GM08714 (cell line): ENCODE measurements around the gene DNAH17.

ENCODE experiments used
- H3K4me3 ChIP-seq: fragments of 200-500 bp; sonication (Bioruptor generic); 2 replicates; pipeline ENCODE4 v1.5.1; 2014; ENCODE audit warnings: mild to moderate bottlenecking, low read length, inconsistent platforms
- ZNF274 ChIP-seq: IDR thresholded peaks from 2 replicates; pipeline ENCODE4 v1.6.1; 2012; ENCODE audit warnings: mild to moderate bottlenecking, low read depth, low read length

The DNAH17 gene

DNA sequence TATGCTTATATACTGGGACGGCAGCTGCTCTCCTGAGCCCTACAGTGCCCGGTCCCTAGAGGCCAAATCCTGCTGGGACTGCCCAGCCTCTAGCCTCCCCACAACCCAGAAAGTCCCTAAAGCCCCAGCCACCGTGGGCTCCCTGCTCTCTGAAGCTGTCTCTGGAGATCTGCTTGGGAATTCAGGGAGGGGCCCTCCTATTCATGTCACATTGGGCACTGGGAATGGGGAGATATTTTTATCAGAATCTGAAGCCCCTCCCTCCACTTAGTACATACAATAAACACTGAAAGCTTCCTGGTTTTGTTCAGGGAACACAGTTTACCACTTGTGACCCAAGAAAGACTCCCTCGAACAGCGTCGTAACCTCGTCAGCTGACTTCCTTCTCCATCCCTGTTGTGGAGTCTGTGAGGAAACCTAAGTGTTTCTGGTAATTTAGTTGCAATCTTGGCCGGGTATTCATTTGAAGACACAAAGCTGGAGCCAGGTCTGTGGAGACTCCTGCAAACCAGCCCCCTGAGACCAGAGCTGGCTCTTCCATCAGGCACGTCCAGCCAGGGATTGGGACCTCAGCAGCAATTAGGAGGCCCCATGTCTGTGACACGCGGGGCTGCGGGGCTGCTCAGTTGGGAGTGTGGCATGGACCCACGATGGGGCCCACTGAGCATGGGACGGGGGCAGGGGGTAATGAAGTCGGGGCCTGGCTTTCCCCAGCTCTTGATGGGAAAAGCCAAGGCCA is 160.2 kb downstream of the DNAH17 start:
- no peak for TF ChIP-seq ZNF274
- H3K4me3 ChIP-seq = no peak overlapping the region

DNA sequence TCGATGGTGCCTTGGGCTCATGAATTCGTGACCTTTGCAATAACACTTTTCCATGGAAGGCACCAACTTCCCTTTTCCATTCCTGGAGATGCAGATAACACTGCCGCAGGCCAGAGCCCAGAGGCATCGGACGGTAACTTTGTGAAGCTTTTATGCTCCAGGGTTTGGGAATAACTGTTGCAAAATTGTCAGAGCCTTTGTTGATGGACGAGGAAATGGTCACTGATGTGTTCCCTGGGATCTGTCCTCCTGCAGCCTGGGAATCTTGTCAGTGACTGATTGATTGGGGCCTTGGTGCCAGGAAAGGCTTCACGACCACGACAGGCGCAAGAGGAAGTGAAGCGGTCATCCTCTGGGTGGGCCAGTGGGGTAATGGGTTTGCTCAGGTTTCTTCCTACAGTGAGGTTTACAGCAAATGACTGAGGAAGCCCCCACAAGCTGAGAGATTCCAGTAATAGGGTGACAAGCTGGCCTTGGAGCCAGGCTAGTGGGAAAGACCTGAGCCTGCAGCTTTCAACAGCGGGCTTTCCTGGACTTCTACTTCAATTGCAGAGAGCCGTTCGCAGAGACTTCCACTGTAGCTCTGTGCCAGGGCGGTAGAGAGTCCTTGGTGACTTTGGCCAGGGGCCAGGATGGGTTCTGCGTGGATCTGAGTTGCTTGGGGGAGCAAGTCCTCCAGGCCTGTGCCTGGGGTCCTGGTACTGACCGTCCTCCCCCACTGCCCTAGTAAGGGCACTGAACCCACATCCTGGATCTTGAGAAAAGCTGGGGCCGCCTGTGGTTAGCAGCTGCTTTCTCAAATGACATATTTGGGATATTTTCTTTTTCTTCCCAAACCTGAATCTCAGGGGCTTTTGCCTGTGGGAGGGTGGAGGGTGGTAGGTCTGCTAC is 161.1 kb downstream of the DNAH17 start:
- H3K4me3 ChIP-seq = no peak overlapping the region
- no peak for TF ChIP-seq ZNF274

DNA sequence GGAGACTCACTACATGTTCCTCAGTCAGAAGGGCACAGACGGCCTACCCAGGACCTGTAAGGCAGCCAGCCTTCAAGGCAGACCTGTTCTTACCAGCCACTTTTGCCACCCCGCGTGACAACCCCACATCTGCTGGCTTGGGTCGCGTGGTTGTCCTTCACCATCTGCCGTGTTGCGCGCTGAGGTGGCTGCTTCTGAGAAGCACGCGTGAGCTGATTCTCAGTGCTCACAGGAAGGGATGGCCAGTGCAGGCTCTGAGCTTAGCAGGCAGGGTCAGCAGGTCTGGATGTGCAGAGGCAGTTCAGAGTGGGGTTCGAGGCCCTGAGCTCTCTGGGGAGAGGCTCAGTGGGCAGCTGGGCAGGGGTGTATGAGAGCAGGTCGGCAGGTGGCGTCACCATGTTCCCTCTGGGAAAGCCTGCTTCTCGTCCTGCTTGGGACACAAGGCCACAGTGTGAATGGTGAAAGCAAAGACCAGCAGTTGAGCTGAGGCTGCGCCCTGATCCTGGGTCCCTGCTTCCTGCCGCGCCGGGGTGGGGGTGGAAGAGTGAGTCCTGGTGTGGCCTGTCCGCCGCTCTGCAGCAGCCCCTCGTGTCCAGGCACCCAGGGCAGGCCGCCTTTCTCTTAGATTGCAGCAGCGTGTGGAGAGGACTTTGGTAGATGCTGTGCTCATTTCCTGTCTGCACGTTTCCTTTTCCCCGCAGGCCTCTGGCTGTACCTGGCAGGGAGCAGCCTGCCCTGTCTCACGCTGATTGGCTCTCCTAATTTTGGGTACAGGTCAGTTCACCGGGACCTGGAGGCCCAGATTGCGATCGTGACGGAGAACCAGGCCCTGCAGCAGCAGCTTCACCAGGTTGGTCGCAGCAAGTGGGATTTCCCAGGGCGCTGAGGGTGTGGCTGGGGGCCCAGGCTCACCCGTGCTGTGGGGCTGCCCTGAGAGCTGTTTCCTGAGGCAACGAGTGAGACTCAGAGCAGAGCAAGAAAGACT is 162.7 kb downstream of the DNAH17 start:
- TF ChIP-seq ZNF274 = no peak
- no peak overlapping the region for H3K4me3 ChIP-seq

DNA sequence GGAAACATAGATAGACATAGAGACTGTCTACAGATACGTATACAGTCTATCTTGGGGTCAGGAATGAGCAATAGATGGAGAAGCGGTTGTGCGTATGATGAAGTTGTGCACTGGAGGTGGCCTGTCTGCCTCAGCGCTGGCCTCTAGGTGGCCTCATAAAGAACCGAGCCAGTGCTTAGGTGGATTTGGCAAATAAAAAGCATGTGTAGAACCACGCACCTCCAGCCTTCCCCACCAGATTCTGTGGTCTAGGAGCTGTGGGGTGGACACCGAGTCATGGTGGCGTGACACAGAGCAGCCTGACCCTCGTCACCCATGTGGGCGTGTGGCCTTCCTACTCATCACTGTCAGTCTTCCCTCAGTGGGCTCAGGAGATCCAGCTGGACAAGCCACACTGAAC is 164.8 kb downstream of the DNAH17 start:
- H3K4me3 ChIP-seq = no peak overlapping the region
- no peak for TF ChIP-seq ZNF274

DNA sequence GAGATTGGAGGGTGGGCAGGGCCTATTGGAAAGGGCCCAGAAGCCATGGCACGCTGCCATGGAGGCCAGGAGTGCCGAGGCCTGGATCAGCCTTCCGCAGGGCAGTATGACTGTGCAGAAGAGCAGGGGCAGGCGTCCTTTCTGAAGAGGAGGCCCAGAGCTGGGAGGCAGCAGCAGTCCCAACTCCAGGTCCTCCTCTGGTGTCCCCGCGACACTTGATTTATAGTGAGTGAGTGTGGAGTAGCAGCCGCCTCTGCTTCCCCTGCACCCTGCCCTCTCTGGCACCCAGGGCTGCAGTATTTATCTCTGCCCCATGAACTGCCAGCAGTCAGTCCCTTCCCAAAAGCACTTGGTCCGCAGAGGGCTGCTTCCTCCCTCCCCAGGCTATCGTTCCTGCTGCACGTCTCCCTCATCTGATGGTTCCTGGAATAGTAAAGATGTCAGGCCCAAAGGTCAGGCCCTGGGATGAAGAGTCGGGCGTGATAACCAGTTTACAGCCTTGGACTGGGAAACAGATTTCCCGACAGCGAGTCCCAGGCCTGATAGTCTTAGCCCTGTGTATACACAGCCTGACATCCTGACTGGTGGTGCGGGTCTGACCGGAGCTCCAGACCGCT is 165.8 kb downstream of the DNAH17 start:
- TF ChIP-seq ZNF274 = no peak
- H3K4me3 ChIP-seq = no peak overlapping the region

DNA sequence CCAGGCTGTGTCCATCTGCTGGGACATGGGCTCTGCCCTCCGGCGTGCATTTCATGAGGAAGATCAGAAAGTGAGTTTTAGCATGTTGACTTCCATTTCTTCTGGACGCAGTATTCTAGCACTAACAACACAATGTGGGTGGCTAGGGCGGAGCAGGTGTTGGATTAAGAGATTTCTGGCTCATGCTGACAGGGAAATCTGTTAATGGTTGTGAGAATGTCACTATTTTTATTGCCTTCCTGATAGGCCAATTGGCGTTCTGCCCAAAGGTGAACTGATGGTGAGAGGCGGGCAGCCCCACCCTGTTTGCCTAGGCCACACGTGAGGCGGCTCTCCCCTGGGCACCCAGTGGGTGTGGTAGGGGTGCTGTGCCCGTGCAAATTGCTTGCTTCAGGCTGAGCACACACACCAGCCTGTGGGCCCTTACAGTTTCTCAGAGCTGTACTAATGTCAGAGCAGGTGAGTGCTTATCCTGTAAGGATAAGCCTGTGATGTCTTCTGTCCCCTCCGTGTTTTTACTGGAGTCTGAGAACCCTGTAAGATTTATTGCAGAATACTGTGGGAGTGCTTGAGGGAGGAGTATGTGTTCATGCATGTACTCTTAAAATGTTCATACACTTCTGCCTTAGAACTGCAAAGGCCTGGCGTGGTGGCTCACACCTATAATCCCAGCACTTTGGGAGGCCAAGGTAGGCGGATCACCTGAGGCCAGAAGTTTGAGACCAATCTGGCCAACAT is 167.8 kb downstream of the DNAH17 start:
- H3K4me3 ChIP-seq = no peak overlapping the region
- no peak for TF ChIP-seq ZNF274

DNA sequence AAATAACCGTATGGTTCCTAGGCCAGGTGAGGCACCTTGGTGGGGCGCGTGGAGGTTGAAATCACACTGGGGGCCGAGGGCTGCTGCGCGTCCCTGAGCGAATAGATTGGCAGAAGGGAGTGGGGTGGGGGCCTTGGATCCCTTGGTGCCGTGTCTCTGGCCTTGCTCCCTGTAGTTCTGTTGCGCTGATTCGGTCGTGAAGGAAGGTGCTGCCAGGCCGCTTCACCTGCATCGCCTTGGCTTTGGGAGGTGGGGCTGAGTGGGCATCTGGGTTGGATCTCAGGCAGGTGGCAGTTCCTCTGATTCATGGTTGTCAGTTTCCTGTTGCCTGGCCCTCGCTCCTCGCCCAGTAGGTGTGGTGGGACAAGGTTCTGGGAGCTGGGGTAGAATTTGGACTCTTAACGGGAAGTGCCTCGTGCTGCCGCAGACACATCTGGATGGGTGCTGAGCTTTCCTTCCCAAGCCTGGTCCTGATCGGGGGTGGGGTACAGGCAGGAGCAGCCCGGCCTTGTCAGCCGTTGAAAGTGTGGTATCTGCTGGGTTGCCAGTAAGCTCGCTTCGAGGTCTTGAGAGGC is 168.6 kb downstream of the DNAH17 start:
- no peak for TF ChIP-seq ZNF274
- H3K4me3 ChIP-seq = no peak overlapping the region

DNA sequence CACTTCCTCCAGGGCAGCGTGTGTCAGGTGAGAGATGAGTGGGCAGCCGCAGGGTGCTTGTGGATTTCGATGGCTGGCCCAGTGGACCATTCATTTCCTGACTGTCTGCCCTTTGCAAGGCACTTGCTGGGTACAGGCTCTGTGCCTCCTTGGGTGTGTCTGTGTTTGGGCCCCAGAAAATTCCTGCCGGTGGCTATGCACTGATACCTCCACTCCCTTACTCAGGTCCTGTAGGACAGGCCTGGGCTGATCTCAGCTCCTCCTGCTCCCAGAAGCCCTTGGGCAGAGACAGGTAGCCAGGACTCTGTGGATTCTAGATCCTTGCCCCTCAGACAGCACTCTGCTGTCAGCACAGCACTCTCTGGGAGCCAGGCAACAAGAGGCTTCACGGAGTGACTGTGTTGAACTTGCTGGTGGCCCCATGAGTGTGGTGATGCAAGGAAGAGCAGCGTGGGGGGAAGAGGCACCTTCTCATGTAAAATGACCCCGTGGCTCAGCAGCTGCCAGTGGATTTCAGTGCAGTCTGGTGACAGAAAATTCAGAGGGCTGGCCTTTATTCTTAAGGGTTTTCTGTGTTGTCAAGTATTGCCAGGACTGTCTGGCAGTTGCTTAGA is 169.7 kb downstream of the DNAH17 start:
- TF ChIP-seq ZNF274 = no peak
- no peak overlapping the region for H3K4me3 ChIP-seq

DNA sequence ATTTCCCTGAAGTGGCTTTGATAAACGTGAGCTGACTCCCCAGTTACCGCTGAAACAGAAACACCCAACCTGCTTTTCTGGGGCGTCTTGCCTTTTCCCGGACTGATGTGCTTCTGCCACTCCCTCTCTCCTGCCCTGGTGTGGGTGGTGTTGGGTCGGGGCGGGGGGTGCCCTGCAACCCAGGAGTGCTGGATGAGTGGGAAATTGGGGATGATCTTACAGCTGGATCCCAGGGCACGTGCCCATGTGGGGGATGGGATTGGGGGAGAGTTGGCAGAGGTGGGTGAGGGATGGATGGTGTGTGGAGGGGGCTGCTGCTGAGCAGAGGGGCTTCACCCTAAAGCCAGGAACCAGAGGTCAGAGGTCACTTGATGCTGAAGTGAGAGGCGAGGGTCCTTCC is 170.3 kb downstream of the DNAH17 start:
- H3K4me3 ChIP-seq = no peak overlapping the region
- TF ChIP-seq ZNF274 = no peak

DNA sequence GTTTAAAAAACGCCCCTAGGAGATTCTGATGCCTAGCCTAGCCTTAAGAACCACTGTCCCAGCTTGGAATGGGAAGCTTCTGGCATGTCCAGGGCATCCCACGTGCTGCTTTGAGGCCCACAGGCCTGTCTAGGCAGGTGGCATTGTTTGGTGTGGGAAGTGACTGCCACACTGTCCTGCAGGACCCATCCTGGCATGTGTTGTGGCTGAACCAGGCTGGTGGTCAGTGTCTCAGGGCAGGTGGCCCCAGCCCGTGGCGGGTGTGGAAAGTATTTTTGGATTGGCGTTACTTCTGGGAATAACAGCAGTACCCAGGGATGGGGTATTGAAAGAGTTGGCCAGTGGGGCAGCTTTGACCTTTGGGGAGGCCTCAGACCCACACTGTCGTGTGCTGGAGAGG is 170.8 kb downstream of the DNAH17 start:
- TF ChIP-seq ZNF274 = no peak

DNA sequence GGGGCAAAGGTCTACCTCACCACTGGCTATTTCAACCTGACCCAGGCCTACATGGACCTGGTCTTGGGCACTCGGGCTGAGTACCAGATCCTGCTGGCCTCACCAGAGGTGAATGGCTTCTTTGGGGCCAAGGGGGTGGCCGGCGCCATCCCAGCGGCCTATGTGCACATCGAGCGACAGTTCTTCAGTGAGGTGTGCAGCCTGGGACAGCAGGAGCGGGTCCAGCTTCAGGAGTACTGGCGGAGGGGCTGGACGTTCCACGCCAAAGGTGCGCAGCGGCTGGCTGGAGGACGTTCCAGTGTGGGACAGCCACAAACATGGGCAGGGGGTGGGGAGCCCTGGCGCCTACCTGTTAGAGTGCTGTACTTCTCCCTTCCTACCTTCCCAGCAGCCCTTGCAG is 173.4 kb downstream of the DNAH17 start:
- H3K4me3 ChIP-seq = no peak overlapping the region
- TF ChIP-seq ZNF274 = no peak

More for the DNA sequence above, 170.8 kb downstream of the DNAH17 start:
- no peak overlapping the region for H3K4me3 ChIP-seq

DNA sequence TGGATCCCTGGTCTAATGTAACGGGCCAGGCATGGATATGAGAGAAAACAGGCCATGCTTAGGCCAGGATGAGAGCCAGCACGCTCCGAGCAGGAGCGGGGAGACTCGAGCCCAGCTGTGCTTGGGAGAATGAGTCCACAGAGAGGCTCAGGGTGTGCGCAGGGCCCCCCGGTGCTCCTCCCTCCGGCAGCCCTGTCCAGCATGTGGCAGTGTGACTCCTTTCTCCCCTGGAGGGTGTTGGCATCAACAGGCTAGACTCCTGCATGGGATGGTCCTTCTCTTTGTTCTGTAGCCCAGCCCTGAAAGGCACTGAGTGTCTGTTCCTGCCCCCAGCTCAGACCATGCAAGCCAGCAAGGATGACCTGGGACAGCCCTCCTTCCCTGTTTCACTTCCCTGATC is 175.3 kb downstream of the DNAH17 start:
- no peak for TF ChIP-seq ZNF274
- no peak overlapping the region for H3K4me3 ChIP-seq
